ENCODE results near the gene PNPLA1.

Gene PNPLA1

DNA sequence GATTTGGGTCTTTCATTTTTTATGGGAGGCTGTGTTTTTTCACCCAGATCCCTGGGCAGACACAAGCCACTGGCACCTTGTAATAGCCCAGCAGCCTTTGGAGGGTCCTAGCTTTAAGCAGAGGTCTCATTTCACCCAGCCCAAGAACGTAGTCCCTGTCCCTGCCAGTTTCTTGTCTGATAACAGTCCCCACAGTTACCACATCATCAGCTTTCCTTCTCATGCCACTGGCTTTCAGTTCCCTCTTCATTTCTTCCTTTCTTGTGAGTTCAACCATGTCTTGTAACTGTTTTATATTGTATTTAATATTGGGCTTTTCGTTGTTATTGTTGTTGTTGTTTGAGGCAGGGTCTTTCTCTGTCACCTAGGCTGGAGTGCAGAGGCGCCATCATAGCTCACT is 10.6 kb downstream of the PNPLA1 start:
- Histone ChIP-seq H2AFZ (ENCODE audit: low read depth, low read length, severe bottlenecking) (no peak overlapping the region), H3K9me3 (ENCODE audit: insufficient read depth, low read length) (no peaks in the 10 kb centered on the region), H3F3A (ENCODE audit: insufficient read depth) (no peaks in the 10 kb centered on the region), H3K27me3 (ENCODE audit: low read length) (peaks cover 3% of the 10 kb centered on the region; the same call in 1 of the 2 replicates), H3K9ac (ENCODE audit: low read length) (no peak overlapping the region), H3K4me2 (ENCODE audit: low read depth, low read length, poor library complexity, severe bottlenecking) (no peak overlapping the region), H3K27ac (ENCODE audit: low read depth, low read length) (no peak overlapping the region), H3K4me3 (ENCODE audit: insufficient read depth, low read length, poor library complexity, severe bottlenecking) (no peak overlapping the region), H3K36me3 (ENCODE audit: low read length) (no peaks in the 10 kb centered on the region), H3K79me2 (ENCODE audit: insufficient read depth, low read length) (no peaks in the 10 kb centered on the region), H3K9me2 (replicated peaks; ENCODE audit: insufficient read depth, low read length) (no peaks in the 10 kb centered on the region), H4K20me1 (ENCODE audit: low read depth, low read length) (no peaks in the 10 kb centered on the region)
- TF ChIP-seq, protein P1, sequence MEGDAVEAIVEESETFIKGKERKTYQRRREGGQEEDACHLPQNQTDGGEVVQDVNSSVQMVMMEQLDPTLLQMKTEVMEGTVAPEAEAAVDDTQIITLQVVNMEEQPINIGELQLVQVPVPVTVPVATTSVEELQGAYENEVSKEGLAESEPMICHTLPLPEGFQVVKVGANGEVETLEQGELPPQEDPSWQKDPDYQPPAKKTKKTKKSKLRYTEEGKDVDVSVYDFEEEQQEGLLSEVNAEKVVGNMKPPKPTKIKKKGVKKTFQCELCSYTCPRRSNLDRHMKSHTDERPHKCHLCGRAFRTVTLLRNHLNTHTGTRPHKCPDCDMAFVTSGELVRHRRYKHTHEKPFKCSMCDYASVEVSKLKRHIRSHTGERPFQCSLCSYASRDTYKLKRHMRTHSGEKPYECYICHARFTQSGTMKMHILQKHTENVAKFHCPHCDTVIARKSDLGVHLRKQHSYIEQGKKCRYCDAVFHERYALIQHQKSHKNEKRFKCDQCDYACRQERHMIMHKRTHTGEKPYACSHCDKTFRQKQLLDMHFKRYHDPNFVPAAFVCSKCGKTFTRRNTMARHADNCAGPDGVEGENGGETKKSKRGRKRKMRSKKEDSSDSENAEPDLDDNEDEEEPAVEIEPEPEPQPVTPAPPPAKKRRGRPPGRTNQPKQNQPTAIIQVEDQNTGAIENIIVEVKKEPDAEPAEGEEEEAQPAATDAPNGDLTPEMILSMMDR (IDR thresholded peaks at IDR 0.05; ENCODE audit: insufficient read depth, low read length, poor library complexity, severe bottlenecking) = no peak
- TF ChIP-seq EZH2phosphoT487 (conservative IDR thresholded peaks at IDR 0.05; ENCODE audit: low read length) = no peak

DNA sequence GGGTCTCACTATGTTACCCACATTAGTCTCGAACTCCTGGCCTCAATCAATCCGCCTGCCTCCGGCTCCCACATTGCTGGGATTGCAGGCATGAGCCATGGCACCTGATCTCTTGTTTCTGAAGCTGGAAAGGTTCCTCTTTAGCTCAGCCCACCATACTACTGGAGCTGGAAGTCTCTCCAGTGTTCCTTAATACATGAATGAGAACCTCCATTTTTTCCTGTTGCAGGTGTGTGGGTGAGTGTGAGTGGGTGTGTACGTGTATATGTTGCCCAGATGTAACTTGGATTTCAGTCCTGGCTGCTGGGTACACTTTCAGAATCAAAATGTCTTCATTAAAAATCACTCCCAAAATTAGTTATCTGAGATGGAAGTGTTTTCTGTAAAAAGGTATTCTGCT is 11.1 kb downstream of the PNPLA1 start:
- Histone ChIP-seq H2AFZ (ENCODE audit: low read depth, low read length, severe bottlenecking) (no peak overlapping the region), H3K79me2 (ENCODE audit: insufficient read depth, low read length) (no peaks in the 10 kb centered on the region), H3F3A (ENCODE audit: insufficient read depth) (no peaks in the 10 kb centered on the region), H3K9ac (ENCODE audit: low read length) (no peak overlapping the region), H3K4me3 (ENCODE audit: insufficient read depth, low read length, poor library complexity, severe bottlenecking) (no peak overlapping the region), H3K4me2 (ENCODE audit: low read depth, low read length, poor library complexity, severe bottlenecking) (no peak overlapping the region), H3K9me2 (replicated peaks; ENCODE audit: insufficient read depth, low read length) (no peaks in the 10 kb centered on the region), H3K36me3 (ENCODE audit: low read length) (no peaks in the 10 kb centered on the region), H3K27ac (ENCODE audit: low read depth, low read length) (no peak overlapping the region), H4K20me1 (ENCODE audit: low read depth, low read length) (no peaks in the 10 kb centered on the region), H3K9me3 (ENCODE audit: insufficient read depth, low read length) (no peaks in the 10 kb centered on the region), H3K27me3 (ENCODE audit: low read length) (peaks cover 3% of the 10 kb centered on the region; the same call in 1 of the 2 replicates)
- TF ChIP-seq, protein P1 (IDR thresholded peaks at IDR 0.05; ENCODE audit: insufficient read depth, low read length, poor library complexity, severe bottlenecking) = no peak
- TF ChIP-seq EZH2phosphoT487 (conservative IDR thresholded peaks at IDR 0.05; ENCODE audit: low read length) = no peak

DNA sequence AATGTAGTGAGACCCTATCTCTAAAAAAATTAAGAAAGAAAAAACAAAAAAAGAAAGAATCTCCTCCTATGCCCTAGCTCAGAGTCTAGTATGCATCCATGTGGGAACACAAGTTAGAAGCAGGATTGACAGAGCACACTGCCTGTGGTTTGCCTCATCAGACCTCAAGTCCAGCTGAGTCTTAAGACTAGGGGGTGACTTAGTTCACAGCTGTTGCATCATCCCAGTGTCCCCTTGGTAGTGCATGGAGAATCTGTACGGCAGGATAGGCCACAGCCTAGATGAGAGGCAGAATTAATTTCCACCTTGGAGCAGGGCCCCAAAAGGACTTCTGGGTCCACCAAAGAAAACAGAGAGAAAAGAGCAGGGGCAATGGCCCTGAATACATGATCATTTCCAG is 13.7 kb downstream of the PNPLA1 start:
- Histone ChIP-seq H3K9me3 (ENCODE audit: insufficient read depth, low read length) (no peaks in the 10 kb centered on the region), H3F3A (ENCODE audit: insufficient read depth) (no peaks in the 10 kb centered on the region), H3K79me2 (ENCODE audit: insufficient read depth, low read length) (no peaks in the 10 kb centered on the region), H4K20me1 (ENCODE audit: low read depth, low read length) (no peaks in the 10 kb centered on the region), H3K36me3 (ENCODE audit: low read length) (no peaks in the 10 kb centered on the region), H3K27ac (ENCODE audit: low read depth, low read length) (no peak overlapping the region), H3K9ac (ENCODE audit: low read length) (no peak overlapping the region), H3K4me2 (ENCODE audit: low read depth, low read length, poor library complexity, severe bottlenecking) (no peak overlapping the region), H3K9me2 (replicated peaks; ENCODE audit: insufficient read depth, low read length) (no peaks in the 10 kb centered on the region), H2AFZ (ENCODE audit: low read depth, low read length, severe bottlenecking) (no peak overlapping the region), H3K27me3 (ENCODE audit: low read length) (peaks cover 3% of the 10 kb centered on the region; the same call in 1 of the 2 replicates), H3K4me3 (ENCODE audit: insufficient read depth, low read length, poor library complexity, severe bottlenecking) (no peak overlapping the region)
- TF ChIP-seq, protein P1 (IDR thresholded peaks at IDR 0.05; ENCODE audit: insufficient read depth, low read length, poor library complexity, severe bottlenecking) = no peak
- no peak for TF ChIP-seq EZH2phosphoT487 (conservative IDR thresholded peaks at IDR 0.05; ENCODE audit: low read length)
